NT2/D1 (cell line): Measurements from ENCODE around the gene SLC23A3.

ENCODE experiments used
- SUZ12 ChIP-seq: IDR thresholded peaks from 2 replicates; pipeline ENCODE4 v1.6.1; 2011; ENCODE audit not compliant: insufficient read length, insufficient read depth; ENCODE audit errors: extremely low read depth
- YY1 ChIP-seq: IDR thresholded peaks from 2 replicates; pipeline ENCODE4 v1.6.1; 2011; ENCODE audit not compliant: insufficient read length, insufficient read depth
- ZNF274 ChIP-seq: IDR thresholded peaks from 2 replicates; pipeline ENCODE4 v1.6.1; 2011; ENCODE audit warnings: mild to moderate bottlenecking, low read depth, low read length

DNA sequence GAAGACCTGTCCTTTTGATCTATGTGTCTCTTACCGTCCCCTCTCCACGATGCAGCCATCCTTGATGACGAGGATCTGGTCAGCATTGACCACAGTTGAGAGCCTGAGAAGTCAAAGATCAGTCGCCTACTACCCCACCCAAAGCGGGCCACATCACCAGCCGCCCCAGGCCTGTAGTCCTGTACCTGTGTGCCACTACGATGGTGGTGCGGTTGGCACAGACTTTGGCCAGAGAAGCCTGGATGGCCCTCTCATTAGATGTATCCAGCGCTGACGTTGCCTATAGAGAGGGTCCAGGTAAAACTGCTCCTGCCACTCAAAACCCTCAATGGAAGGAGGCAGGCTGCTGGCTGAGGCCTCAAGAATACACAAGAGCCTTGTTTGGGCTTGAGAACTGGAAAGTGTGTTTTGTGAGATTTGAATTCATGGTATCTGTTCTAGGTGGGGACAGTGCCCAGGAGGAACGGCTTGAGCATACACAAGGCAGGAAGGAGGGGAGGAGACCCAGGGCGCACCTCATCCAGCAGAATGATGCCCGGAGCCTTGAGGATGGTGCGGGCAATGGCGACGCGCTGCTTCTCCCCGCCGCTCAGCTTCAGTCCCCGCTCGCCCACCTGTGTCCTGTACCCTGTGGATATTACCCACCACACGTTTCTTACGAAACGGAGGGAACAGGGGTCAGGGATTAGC, 40.5 kb upstream of the SLC23A3 start:
- TF ChIP-seq ZNF274 (no peak), YY1 (no peak), SUZ12 (no peak)
